GM18505 (cell line): ENCODE measurements around the gene IRF3.

Source experiments
- ATAC-seq: cut with Tn5 transposase; IDR thresholded peaks from one replicate; pipeline ENCODE4 v1.9.1; 2021; ENCODE audit not compliant: unreplicated experiment
- POLR2A ChIP-seq: IDR thresholded peaks from 4 replicates; pipeline ENCODE4 v1.6.1; 2011; ENCODE audit warnings: borderline replicate concordance; ENCODE audit not compliant: insufficient read depth, insufficient read length; ENCODE audit errors: extremely low read depth

Gene IRF3

GRCh38 chr19:49672131-49672919 is 6.7 kb upstream of the IRF3 start:
- no peak for ATAC-seq
- TF ChIP-seq POLR2A, result no peak

GRCh38 chr19:49669516-49669915 is 3.9 kb upstream of the IRF3 start:
- ATAC-seq, result no peak
- TF ChIP-seq POLR2A, result no peak

- ATAC-seq, result no peak
- no peak for TF ChIP-seq POLR2A
Observed at GRCh38 chr19:49667473-49667872, 1.8 kb upstream of the IRF3 start.

- ATAC-seq, result no peak
- TF ChIP-seq POLR2A, result no peak
Observed at GRCh38 chr19:49666120-49666444, 425 bp upstream of the IRF3 start.

GRCh38 chr19:49665036-49665350 is 664 bp downstream of the IRF3 start:
- TF ChIP-seq POLR2A, result no peak
- no peak for ATAC-seq

- peak; percentile 69 for TF ChIP-seq POLR2A
- ATAC-seq, result peak; percentile 51
Observed at GRCh38 chr19:49664171-49665035, 1.3 kb downstream of the IRF3 start.

- TF ChIP-seq POLR2A, result no peak
Observed at GRCh38 chr19:49663224-49663623, 2.4 kb downstream of the IRF3 start.

GRCh38 chr19:49662011-49662410 is 3.6 kb downstream of the IRF3 start:
- no peak for ATAC-seq
- TF ChIP-seq POLR2A, result no peak

More at GRCh38 chr19:49663224-49663623, 2.4 kb downstream of the IRF3 start:
- no peak for ATAC-seq

GRCh38 chr19:49660338-49660961 is 5.2 kb downstream of the IRF3 start:
- no peak for ATAC-seq
- no peak for TF ChIP-seq POLR2A

- peak; percentile 1 for TF ChIP-seq POLR2A
- ATAC-seq, result no peak
Observed at GRCh38 chr19:49658566-49659442, 6.9 kb downstream of the IRF3 start.

- no peak for TF ChIP-seq POLR2A
- ATAC-seq, result no peak
Observed at GRCh38 chr19:49658139-49658517, 7.5 kb downstream of the IRF3 start.

GRCh38 chr19:49657493-49658138 is 8.0 kb downstream of the IRF3 start:
- no peak for TF ChIP-seq POLR2A
- no peak for ATAC-seq
